Esophagus mucosa (tissue), 1 donor: ENCODE results near the gene IDUA. TPM values are rescaled to one million over a fixed set of nuclear protein-coding genes. Genes with fewer than 3 reads are reported as not detected.
A peak's percentile ranks its signal among the peaks of the same experiment; 100 is the strongest.
"Not testable (repeated sequence)": the region's sequence is repeated elsewhere in the genome, so short reads cannot be mapped to it uniquely, and the experiment has no call there.

Experiments used
- ATAC-seq: fragments of 200-7000 bp; cut with Tn5 transposase; one replicate; pipeline ENCODE4 v1.9.1; 2020
- total RNA-seq: library from RNA; stranded (reverse); gene quantifications from one replicate; pipeline ENCODE4 v1.2.4, GENCODE V29; 2023
- donor health status: DM: yes; HTN: yes; CAD: no.

IDUA gene
- total RNA-seq = 8.8 TPM

DNA sequence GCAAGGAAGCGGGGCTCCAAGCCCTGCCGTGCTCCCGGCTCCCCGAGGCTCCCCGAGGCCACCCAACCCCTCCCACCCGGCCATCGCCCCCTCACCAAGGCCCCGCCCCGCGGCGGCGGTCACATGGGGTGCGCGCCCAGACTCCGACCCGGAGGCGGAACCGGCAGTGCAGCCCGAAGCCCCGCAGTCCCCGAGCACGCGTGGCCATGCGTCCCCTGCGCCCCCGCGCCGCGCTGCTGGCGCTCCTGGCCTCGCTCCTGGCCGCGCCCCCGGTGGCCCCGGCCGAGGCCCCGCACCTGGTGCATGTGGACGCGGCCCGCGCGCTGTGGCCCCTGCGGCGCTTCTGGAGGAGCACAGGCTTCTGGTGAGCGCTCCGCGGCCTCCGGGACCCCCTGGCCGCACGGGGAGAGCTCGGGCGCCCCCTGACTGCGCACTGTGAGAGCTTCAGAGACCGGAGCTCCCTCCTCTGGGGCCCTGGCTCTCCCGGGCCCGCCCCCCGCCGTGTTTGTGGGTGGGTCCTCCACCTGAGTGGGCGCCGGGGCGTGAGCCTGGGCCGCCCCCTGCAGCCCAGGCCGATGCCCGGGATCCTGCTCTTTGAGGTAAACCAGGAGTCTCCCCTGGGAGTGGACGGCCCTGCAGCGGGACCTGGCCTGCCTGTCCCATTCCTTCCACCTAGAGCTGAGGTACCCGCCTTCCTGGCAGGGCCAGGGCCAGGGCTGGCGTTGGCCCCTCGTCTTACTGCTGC lies at the start of gene IDUA:
Gene IDUA (plus strand): TSS at position 166 of the 745 bp plus-strand sequence. CDS start 41 bp downstream, at position 207.
- peak; percentile 72 for ATAC-seq

DNA sequence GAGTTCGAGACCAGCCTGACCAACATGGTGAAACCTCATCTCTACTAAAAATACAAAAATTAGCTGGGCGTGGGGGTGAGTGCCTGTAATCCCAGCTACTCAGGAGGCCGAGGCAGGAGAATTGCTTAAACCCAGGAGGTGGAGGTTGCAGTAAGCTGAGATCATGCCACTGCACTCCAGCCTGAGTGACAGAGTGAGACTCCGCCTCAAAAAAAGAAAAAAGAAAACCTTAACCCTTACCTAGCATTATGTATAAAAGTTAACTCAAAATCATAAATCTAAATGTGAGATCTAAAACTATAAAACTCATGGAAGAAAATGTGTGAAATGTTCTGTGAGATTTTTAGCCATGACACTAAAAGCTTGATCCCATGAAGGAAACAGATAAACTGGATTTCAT lies 47.3 kb upstream of the IDUA start:
- not testable (repeated sequence) for ATAC-seq

DNA sequence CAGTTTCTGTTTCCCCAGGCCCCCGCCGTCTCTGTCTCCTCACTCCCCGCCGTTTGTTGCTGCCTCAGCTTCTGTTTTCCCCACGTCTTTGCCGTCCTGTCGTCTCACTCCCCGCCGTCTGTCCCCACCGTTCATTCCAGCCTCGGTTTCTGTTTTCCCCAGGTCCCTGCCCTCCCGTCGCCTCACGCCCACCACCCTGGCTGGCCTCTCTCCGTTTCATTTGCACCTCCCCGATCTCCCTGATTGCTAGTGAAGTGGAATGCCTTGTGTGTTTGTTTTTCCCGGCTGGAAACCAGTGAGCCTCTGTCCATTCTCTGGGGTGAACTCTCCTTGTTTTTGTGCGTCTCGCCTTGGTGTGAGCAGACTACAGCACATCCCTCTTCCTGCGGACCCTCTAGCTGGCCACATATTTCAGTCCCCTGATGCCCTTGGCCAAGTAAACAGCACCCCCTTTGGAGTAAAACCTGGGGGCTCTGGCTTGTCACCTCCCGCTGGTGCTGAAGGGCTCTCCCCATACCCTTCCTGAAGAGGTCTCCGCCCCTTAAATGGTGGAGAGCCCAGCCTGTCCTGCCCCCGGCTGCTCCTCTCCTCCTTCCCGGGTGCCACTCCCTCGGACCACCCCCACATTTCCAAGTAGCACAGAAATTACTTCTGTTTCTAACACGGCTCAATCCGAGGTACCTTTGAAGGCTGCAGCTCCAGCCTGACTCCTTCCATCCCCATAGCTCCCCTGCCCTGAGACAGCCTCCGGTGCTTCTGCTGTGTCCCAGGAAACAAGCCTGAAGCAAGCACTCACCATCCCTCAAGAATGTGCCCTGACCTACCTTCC lies 41.4 kb upstream of the IDUA start:
- ATAC-seq = no peak

GRCh38 chr4:946103-946450 lies 40.8 kb upstream of the IDUA start:
- ATAC-seq = no peak

GRCh38 chr4:946517-947471 lies 40.0 kb upstream of the IDUA start:
- ATAC-seq = no peak

DNA sequence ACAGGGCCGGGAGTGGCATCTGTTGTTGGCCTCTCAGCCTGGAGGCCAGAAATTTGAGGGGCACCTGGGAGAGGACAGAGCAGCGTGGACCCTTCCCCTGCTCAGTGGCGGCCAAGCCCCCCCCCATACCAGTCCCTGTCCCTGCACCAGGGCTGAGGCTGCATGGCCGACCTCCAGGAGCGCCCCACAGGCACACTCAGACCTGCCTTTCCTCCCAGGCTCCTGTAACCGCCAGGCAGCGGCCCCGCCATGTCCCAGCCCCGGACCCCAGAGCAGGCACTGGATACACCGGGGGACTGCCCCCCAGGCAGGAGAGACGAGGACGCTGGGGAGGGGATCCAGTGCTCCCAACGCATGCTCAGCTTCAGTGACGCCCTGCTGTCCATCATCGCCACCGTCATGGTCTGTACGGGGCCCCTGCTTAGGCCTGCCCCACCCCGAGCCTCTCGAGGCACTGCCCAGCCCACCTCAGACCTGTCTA lies 39.3 kb upstream of the IDUA start:
- no peak for ATAC-seq

GRCh38 chr4:948101-948935 lies 38.5 kb upstream of the IDUA start:
- no peak for ATAC-seq

- no peak for ATAC-seq
Observed at GRCh38 chr4:948936-949300, 37.9 kb upstream of the IDUA start.

GRCh38 chr4:949656-950055 lies 37.2 kb upstream of the IDUA start:
- no peak for ATAC-seq

DNA sequence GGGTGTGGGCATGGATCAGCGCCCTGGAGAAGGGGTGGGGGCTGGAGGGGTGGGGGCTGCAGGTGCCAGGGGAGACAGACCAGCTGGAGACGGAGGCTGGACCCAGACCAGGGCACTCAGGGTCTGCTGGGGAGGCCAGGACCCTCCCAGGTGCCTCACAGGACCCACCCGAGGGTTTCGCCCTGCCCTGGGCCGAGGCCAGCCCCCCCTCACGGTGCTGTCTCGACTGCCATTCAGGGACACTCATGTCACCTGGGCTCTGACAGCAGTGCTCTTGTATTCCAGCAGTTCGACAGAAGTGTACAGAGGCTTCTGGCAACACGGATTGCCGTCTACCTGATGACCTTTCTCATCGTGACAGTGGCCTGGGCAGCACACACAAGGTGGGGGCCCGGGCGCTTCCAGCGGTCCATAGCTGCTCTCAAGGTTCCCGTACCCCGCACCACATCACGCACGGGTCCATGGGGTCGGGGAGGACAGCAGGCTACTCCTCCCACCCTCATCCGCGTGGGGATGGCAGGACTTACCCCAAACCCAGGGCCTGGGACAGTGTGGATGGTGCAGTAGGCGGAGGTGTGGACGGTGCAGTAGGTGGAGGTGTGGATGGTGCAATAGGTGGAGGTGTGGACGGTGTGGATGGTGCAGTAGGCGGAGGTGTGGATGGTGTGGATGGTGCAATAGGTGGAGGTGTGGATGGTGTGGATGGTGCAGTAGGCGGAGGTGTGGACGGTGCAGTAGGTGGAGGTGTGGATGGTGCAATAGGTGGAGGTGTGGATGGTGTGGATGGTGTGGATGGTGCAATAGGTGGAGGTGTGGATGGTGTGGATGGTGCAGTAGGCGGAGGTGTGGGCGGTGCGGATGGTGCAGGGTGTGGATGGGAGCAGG lies 36.5 kb upstream of the IDUA start:
- no peak for ATAC-seq

DNA sequence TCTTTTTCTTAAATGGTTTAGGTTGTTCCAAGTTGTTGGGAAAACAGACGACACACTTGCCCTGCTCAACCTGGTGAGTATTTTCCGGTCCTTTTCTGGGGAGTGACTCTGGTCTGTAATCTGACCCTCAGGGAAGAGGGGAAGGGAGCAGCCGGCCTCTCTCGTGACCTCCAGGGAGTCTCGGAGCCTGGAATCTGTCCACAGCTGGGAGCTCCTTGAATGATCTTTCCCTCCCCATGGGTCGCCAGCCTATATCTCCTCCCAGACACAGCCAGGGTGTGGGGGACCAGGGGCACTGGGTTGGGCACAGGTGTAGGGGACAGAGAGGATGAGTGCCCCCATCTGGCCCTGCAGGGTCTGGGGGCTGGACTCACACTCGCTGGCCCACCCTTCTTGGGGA lies 35.7 kb upstream of the IDUA start:
- ATAC-seq = no peak

DNA sequence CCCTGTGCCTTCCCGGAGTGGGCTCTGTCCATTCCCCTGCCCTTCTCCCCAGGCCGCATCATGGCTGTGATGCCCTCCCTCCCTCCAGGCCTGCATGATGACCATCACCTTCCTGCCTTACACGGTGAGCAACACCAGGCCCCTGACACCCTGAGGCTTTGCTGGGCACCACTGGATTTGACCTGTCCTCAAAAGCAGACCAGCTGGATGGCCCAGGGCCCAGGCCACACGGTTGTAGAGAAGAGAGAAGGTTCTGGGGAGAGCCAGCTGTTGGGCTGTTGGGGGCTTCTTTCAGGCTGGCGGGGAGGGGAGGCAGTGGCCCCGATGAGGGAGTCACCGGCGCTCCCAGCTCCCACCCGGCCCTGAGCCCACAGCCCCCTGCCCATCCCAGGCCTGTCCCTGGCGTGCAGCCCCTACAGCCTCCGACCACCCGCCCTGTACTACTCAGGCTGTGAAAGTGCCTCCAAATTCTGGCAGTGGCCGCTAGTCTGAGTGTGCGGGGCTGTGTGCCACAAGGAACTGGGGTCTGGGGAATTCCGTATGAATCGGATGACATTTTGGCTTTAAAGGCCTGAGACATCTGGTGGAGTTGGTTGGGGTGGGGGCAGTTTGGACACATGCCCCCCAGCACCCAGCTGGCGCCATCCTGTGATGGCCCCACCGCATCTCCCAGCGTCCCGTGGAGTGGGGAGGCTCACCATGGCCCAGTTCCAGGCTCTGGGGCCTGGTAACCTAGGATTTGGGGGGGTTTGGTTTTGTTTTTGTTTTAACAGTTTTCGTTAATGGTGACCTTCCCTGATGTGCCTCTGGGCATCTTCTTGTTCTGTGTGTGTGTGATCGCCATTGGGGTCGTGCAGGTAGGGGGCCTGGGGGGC lies 35.0 kb upstream of the IDUA start:
- no peak for ATAC-seq

GRCh38 chr4:952881-953573 lies 33.8 kb upstream of the IDUA start:
- no peak for ATAC-seq

DNA sequence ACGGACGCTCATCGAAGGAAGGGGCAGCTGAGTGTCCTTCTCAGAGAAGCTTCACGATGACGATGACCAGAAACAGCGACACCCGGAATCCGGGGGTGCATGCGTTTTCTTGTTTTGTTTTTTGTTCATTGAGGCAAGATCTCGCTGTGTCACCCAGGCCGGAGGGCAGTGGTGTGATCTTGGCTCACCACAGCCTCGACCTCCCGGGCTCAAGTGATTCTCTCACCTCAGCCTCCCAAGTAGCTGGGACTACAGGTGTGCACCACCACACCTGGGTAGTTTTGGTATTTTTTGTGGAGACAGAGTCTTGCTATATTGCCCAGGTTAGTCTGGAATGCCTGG lies 33.3 kb upstream of the IDUA start:
- ATAC-seq = no peak

- no peak for ATAC-seq
Observed at GRCh38 chr4:954211-955020, 32.4 kb upstream of the IDUA start.

DNA sequence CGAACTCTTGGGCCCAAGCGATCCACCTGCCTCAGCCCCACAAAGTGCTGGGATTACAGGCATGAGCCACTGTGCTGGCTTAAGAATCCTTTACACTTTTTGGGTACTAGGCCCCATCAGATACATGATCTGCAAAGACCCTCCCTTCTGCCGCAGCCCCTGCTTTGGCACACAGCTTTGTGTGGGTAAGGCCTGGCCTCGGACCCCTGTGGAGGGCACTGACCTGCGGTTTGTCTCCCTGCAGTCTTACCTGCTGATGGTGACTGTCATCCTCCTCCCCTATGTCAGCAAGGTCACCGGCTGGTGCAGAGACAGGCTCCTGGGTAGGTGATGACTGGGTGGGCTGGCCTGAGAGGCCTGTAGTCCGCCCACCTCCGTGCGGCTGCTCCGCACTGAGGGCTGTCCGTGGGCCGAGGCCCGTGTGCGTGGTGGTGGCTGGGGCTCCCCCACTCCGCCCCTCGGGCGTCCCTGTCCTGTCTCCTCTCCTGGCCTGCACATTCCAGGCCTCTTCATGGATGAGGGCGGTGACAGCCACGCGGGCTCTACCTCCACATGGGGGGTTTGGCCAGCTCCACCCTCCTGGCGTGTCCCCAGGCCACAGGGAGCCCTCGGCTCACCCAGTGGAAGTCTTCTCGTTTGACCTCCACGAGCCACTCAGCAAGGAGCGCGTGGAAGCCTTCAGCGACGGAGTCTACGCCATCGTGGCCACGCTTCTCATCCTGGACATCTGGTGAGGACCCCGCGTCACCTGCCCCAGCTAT lies 31.5 kb upstream of the IDUA start:
- ATAC-seq = no peak

GRCh38 chr4:955931-956381 lies 30.9 kb upstream of the IDUA start:
- no peak for ATAC-seq
